HG03469 (cell line): ENCODE measurements around the gene RAI14.
"Not testable (repeated sequence)": the region's sequence is repeated elsewhere in the genome, so short reads cannot be mapped to it uniquely, and the experiment has no call there.

Experiments used
- ATAC-seq: cut with Tn5 transposase; IDR thresholded peaks from one replicate; pipeline ENCODE4 v1.9.1; 2021; ENCODE audit warnings: mild to moderate bottlenecking, moderate library complexity, moderate number of reproducible peaks; ENCODE audit not compliant: unreplicated experiment

The RAI14 gene

DNA sequence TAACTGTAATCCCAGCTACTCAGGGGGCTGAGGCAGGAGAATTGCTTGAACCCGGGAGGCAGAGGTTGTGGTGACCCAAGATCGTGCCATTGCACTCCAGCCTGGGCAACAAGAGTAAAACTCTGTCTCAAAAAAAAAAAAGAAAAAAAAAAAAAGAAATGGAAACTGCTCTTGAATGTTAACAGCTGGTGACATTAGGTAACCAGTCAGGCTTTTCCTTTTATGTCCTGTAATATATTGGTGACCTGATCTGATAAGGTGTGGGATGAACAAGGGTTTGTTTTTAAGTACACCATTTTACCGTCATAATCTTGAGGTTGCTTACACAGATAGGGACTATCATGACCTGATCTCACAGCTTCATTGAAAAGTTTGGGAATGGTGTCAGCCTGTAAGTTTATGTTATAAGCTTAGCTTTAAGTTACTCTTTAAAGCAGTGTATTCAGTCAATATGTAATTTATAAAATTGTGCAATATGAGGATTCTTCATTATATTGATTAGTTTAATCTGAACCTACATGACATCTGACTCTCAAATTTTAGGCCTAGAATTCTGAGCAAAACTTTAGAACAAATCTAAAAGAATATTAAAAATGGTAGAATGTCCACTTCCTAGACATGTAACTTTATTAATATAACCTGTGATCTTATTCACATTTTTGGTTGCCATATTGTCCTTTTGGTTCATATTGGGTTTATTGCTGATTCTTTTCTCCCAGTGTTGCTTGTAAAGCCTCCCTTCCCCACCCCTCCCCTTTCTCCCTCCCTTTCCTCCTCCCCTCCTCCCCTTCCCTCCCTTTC lies 41.4 kb downstream of the RAI14 start:
- no peak for ATAC-seq

GRCh38 chr5:34698109-34698419 lies 41.9 kb downstream of the RAI14 start:
- ATAC-seq, result no peak

DNA sequence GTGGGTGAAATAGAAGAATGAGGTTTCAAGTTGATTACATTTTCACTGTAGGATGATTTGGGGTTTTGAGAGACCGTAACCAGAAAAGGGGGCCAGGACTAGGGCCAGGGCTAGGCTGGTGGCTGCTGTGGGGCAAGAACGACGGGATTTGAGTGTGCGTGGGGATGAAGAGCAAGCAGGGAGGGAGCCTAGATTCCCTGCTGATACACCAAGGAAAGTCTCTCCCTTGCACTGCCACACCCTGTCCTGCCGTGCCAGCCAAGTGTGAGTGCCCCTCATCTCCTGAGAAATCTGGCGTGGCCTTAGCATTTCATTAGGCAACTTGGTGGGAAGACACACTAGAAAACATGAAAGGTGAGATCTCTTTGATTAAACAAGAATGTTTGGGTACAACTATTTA lies 42.6 kb downstream of the RAI14 start:
- ATAC-seq, result no peak

DNA sequence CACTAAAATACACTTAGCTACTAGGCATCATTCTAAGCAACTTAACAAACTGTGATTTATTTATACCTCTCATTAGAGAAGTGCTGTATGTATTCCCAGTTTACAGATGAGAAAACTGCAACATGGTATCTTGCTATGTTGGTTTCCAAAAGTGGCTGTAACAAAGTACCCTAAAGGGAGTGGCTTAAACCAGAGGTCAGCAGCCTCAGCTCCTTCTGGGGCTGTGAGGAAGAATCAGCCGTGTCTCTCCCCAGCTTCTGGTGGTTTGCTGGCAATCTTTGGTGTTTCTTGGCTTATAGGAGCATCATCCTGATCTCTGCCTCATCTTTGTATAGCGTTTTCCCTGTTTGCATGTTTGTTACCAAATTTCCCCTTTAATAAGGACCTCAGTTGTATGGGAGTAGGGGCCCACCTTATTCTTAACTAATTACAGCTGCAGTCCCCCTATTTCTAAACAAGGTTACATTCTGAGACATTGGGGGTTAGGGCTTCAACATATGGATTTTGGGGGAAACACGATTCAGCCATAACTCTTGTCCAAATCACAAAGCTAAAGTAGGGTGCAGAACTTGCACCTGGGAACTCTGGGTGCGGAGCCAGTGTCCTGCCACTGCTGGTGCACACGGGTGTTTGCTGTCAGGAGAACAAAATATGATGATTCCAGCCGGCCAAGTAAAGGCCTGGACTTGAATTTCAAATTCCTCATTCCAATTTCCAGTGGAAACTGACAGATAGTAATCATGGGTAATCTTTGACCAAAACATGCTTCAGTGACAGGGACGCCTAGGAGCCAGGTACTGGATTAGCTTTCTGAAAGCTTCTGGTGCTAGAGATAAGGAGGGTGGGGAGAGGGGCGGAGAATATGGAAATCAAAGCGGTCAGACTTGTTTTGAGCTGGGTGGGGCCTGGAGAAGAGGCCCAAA lies 43.3 kb downstream of the RAI14 start:
- ATAC-seq, result no peak

DNA sequence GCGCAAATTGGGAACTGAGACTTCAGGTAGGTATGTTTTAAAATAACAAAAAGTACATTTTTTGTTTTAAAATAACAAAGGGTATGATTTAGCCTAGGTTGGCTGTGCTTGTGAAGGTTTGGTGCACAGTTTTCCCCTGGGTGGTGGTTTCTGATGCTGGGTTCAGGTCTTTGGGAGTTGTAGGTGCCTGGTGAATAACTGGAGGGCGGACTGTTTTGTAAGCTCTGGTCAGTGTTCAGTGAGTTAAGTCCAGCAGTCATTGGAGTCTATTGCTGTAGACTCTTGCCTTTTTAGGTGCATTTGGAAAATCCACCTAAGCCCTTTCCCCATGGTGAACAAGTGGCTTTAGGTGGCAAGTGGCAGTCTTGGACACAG lies 43.9 kb downstream of the RAI14 start:
- no peak for ATAC-seq

DNA sequence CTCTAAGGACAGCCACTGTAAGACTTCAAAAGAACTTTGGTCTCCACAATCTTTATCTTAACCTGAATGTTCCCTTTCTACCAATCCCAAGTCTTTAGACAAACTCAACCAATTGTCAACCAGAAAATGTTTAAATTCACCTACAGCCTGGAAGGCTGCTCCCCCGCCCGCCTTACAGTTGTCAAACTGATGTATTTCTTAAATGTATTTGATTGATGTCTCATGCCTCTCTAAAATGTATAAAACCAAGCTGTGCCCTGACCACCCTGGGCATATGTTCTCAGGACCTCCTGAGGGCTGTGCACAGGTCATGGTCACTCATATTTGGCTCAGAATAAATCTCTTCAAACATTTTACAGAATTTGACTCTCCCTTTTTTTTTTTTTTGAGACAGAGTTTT lies 45.3 kb downstream of the RAI14 start:
- ATAC-seq, result not testable (repeated sequence)

- ATAC-seq, result no peak
Measured at GRCh38 chr5:34703767-34704713, 47.9 kb downstream of the RAI14 start.

DNA sequence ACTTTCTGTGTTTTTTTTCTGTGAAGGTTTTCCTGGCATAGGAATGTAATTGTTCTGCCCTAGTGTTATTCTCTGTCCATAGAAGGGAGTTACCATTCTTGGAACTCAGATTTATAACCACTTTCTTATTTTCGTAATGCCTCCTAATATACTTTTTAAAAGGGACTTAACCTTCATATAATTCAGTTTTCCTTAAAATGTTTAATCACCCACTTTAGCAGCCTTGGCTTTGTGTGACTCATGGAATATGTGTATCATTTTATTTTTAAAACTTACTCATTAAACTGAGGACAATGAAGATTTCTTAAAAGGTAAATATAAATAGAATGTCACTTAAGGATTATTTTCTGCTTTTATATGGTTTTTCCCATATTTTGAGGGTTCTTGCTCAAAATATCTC lies 50.0 kb downstream of the RAI14 start:
- no peak for ATAC-seq

GRCh38 chr5:34707451-34708107 lies 51.5 kb downstream of the RAI14 start:
- no peak for ATAC-seq

DNA sequence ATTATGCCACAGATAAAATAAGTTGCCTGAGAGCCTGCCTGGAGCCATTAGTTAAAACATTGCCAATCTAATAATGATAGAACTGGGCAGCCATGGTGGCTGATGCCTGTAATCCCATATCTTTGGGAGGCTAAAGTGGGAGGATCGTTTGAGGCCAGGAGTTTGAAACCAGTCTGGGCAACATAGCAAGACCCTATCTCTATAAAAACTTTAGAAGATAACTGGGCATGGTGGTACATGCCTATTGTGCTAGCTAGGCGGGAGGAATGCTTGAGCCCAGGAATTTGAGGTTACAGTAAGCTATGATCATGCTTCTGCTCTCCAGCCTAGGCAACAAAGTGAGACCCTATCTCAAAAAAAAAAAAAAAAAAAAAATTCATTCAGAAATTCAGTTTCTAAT lies 52.6 kb downstream of the RAI14 start:
- ATAC-seq, result no peak

GRCh38 chr5:34709861-34710673 lies 53.9 kb downstream of the RAI14 start:
- no peak for ATAC-seq

DNA sequence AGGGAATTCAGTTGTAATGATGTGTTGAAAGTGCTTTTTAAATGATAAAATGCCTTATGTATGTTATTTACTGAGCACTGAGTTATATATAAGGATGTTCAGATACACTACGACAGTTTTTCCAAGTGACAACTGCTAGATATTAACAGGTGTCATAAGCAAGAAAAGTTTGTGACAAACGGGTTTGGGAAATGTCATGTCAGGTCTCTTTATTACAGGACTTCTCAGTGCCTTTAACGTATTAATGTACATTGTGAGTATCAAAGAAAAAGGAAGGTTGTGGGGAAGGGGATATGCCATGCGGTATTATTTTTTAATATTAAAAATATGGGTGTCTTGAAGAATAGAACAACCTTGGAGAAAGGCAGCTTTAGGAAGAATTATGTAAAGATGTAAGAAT lies 56.4 kb downstream of the RAI14 start:
- ATAC-seq, result no peak

DNA sequence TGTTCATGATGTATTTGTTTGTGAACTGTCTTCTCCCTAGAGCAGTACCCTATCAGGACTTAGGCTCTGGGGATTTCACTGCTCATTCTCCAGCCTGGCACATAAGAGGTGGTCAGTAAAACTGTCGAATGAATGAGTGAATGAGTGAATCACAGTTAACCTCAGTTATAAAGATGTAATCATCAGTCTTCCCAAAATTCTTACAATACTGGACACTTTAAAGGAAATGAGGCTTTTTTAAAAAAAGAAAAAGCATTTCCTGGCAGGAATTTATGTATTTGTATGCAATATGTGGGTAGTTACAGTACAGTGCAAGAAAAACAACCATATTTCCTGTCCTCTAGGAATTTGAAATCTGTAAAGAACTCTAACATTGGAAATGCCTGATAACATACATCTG lies 59.6 kb downstream of the RAI14 start:
- no peak for ATAC-seq

DNA sequence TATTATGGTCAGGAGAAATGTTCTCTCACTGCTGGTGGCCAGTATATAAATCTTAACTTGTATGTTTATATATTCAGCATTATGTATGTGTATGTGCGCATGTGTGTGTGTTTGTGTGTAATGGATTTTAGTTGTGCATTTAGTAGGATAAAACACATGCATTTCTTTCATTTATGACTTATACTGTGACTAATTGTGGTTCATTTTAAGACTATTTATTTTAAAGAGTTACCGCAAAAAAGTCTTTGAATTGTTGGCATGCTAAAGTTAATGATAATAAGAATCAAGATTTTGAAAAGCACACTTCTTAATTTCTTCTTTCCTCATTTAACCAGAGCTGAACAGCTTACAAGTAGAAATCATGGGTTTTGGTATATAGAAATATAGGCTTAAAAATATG lies 60.9 kb downstream of the RAI14 start:
- no peak for ATAC-seq

GRCh38 chr5:34717426-34718327 lies 61.5 kb downstream of the RAI14 start:
- ATAC-seq, result no peak

DNA sequence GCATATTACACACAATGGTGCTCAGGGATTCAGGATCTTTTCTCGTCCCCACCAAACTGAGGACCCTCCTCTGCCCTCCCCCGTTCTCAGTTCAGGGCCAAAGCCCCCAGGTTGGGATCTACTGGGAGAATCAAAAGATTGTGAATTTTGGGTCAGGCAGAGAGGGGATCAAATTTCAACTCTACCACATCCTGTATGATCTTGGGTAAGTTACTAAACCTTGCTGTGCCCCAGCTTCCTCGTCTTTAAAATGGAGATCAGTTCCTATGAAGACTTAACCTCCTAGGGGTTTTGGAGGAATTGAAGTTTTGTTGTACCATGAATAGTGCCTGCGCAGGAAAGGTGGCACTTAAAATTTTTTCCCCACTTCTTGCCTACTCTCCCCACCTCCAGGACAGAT lies 62.4 kb downstream of the RAI14 start:
- ATAC-seq, result no peak

DNA sequence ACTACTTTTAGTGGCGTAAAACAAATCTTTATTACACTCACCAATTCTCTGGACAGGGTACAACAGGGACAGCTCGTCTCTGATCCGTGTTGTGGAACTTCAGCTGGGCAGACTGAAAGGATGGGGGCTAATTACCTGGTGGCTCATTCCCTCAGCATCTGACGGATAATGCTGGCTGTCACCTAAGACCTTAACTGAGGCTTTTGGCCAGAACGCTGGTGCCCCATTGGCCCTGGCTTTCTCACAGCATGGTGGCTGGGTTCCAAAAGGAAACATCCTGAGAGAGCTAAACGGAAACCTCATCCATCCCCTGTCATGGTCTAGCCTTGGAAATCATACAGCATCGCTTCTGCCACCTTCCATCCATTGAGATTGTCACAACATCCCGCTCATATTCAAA lies 62.9 kb downstream of the RAI14 start:
- ATAC-seq, result no peak

DNA sequence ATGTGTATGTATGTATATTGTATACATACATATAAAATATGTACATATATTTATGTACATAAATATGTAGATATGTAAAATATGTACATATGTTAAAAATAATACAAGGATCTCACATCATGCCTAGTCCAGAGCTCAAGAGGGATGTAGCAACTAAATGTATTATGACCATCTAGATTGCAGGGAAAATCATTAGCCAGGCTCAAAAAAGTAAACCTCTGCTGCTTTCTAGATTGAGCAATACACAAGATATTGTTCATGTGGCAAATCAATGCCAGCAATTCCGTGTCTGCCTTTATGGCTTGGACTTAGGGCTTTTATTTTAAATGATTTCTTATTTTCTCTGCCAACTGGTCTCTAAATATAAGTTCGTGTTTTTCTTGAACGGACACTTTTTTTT lies 65.2 kb downstream of the RAI14 start:
- ATAC-seq, result no peak

GRCh38 chr5:34722183-34722582 lies 66.1 kb downstream of the RAI14 start:
- ATAC-seq, result no peak
